WTC11 (cell line): ENCODE data around the gene CXCL9.
"Not testable (repeated sequence)": the region's sequence is repeated elsewhere in the genome, so short reads cannot be mapped to it uniquely, and the experiment has no call there.

Experiments used
- ATF3 ChIP-seq: sonication (generic); formaldehyde crosslinking; conservative IDR thresholded peaks from 2 replicates; pipeline ENCODE4 v1.8.1; 2022; ENCODE audit warnings: mild to moderate bottlenecking, missing genetic modification reagents
- GRHL2 ChIP-seq: fragments of 250-450 bp; sonication (Bioruptor Pico); IDR thresholded peaks from 2 replicates; pipeline ENCODE4 v1.8.0; 2022; ENCODE audit warnings: mild to moderate bottlenecking, moderate library complexity; ENCODE audit not compliant: insufficient replicate concordance, severe bottlenecking
- MYBL2 ChIP-seq: sonication (generic); formaldehyde crosslinking; IDR thresholded peaks from 2 replicates; pipeline ENCODE4 v1.8.1; 2023; ENCODE audit warnings: mild to moderate bottlenecking, moderate library complexity, missing genetic modification reagents
- NFYB ChIP-seq: sonication (generic); formaldehyde crosslinking; conservative IDR thresholded peaks from 2 replicates; pipeline ENCODE4 v1.8.0; 2022; ENCODE audit warnings: low read depth, missing genetic modification reagents
- NR2C2 ChIP-seq: sonication (generic); formaldehyde crosslinking; IDR thresholded peaks from 2 replicates; pipeline ENCODE4 v1.8.0; 2022; ENCODE audit warnings: mild to moderate bottlenecking, missing genetic modification reagents
- STAT6 ChIP-seq: sonication (generic); formaldehyde crosslinking; conservative IDR thresholded peaks from 2 replicates; pipeline ENCODE4 v1.8.1; 2023; ENCODE audit warnings: mild to moderate bottlenecking, low read depth, missing genetic modification reagents, moderate library complexity
- TCF7 ChIP-seq: sonication (generic); formaldehyde crosslinking; IDR thresholded peaks from 2 replicates; pipeline ENCODE4 v1.8.0; 2022; ENCODE audit warnings: mild to moderate bottlenecking, low read depth, missing genetic modification reagents, moderate library complexity
- USF2 ChIP-seq: sonication (generic); formaldehyde crosslinking; IDR thresholded peaks from 2 replicates; pipeline ENCODE4 v1.8.1; 2023; ENCODE audit warnings: mild to moderate bottlenecking, missing genetic modification reagents, moderate library complexity
- ZBTB21 ChIP-seq: sonication (generic); formaldehyde crosslinking; IDR thresholded peaks from 2 replicates; pipeline ENCODE4 v1.8.1; 2023; ENCODE audit warnings: mild to moderate bottlenecking, missing genetic modification reagents, borderline replicate concordance
- ZMAT4 ChIP-seq: fragments of 250-450 bp; sonication (Bioruptor Pico); IDR thresholded peaks from 2 replicates; pipeline ENCODE4 v1.9.0; 2021; ENCODE audit warnings: mild to moderate bottlenecking
- ZNF219 ChIP-seq: sonication (generic); formaldehyde crosslinking; IDR thresholded peaks from 2 replicates; pipeline ENCODE4 v1.8.0; 2023; ENCODE audit warnings: missing genetic modification reagents, mild to moderate bottlenecking, borderline replicate concordance
- ZNF423 ChIP-seq: fragments of 250-450 bp; sonication (Bioruptor Pico); IDR thresholded peaks from 2 replicates; pipeline ENCODE4 v2.1.2; 2022; ENCODE audit warnings: mild to moderate bottlenecking, moderate library complexity
- TF ChIP-seq, protein P1 (sequence below): sonication (generic); formaldehyde crosslinking; IDR thresholded peaks from 2 replicates; pipeline ENCODE4 v1.8.0; 2022; ENCODE audit warnings: mild to moderate bottlenecking, missing genetic modification reagents
- TF ChIP-seq, protein P2 (sequence below): fragments of 200-600 bp; IDR thresholded peaks from 2 replicates; pipeline ENCODE4 v1.8.0; 2022; ENCODE audit warnings: antibody characterized with exemption

DNA sequence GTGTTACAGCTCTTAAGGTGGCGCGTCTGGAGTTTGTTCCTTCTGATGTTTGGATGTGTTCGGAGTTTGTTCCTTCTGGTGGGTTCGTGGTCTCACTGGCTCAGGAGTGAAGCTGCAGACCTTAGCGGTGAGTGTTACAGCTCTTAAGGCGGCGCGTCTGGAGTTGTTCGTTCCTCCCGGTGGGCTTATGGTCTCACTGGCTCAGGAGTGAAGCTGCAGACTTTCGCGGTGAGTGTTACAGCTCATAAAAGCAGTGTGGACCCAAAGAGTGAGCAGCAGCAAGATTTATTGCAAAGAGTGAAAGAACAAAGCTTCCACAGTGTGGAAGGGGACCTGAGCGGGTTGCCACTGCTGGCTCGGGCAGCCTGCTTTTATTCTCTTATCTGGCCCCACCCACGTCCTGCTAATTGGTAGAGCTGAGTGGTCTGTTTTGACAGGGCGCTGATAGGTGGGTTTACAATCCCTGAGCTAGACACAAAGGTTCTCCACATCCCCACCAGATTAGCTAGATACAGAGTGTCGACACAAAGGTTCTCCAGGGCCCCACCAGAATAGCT is 42.6 kb upstream of the CXCL9 start:
- TF ChIP-seq NFYB; ATF3 (CRISPR knock-in tag); MYBL2 (CRISPR knock-in tag); ZNF423 (CRISPR knock-in tag); USF2; TCF7 (CRISPR knock-in tag); GRHL2; ZBTB21 (CRISPR knock-in tag); NR2C2 (CRISPR knock-in tag); STAT6 (CRISPR knock-in tag); ZMAT4; ZNF219 (CRISPR knock-in tag): not testable (repeated sequence)
- TF ChIP-seq, protein P1, sequence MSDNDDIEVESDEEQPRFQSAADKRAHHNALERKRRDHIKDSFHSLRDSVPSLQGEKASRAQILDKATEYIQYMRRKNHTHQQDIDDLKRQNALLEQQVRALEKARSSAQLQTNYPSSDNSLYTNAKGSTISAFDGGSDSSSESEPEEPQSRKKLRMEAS (CRISPR knock-in tag), result not testable (repeated sequence)
- TF ChIP-seq, protein P2, sequence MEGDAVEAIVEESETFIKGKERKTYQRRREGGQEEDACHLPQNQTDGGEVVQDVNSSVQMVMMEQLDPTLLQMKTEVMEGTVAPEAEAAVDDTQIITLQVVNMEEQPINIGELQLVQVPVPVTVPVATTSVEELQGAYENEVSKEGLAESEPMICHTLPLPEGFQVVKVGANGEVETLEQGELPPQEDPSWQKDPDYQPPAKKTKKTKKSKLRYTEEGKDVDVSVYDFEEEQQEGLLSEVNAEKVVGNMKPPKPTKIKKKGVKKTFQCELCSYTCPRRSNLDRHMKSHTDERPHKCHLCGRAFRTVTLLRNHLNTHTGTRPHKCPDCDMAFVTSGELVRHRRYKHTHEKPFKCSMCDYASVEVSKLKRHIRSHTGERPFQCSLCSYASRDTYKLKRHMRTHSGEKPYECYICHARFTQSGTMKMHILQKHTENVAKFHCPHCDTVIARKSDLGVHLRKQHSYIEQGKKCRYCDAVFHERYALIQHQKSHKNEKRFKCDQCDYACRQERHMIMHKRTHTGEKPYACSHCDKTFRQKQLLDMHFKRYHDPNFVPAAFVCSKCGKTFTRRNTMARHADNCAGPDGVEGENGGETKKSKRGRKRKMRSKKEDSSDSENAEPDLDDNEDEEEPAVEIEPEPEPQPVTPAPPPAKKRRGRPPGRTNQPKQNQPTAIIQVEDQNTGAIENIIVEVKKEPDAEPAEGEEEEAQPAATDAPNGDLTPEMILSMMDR, result not testable (repeated sequence)
